HG03064 (cell line): ENCODE data around the gene SCAMP1.
"Not testable (repeated sequence)": the region's sequence is repeated elsewhere in the genome, so short reads cannot be mapped to it uniquely, and the experiment has no call there.

Experiments used
- ATAC-seq: cut with Tn5 transposase; IDR thresholded peaks from one replicate; pipeline ENCODE4 v1.9.1; 2021; ENCODE audit warnings: low read depth; ENCODE audit not compliant: unreplicated experiment

Gene SCAMP1

GRCh38 chr5:78419396-78419795 is 59.0 kb downstream of the SCAMP1 start:
- ATAC-seq = no peak

GRCh38 chr5:78420548-78420947 is 60.1 kb downstream of the SCAMP1 start:
- ATAC-seq = no peak

GRCh38 chr5:78424665-78425064 is 64.2 kb downstream of the SCAMP1 start:
- ATAC-seq = no peak

GRCh38 chr5:78429332-78429980 is 69.0 kb downstream of the SCAMP1 start:
- no peak for ATAC-seq

- no peak for ATAC-seq
Observed at GRCh38 chr5:78430866-78431265, 70.4 kb downstream of the SCAMP1 start.

- ATAC-seq = no peak
Observed at GRCh38 chr5:78433972-78434371, 73.6 kb downstream of the SCAMP1 start.

- no peak for ATAC-seq
Observed at GRCh38 chr5:78447775-78448424, 87.5 kb downstream of the SCAMP1 start.

GRCh38 chr5:78449103-78449502 is 88.7 kb downstream of the SCAMP1 start:
- ATAC-seq = no peak

- not testable (repeated sequence) for ATAC-seq
Observed at GRCh38 chr5:78457507-78457906, 97.1 kb downstream of the SCAMP1 start.

GRCh38 chr5:78458843-78459242 is 98.4 kb downstream of the SCAMP1 start:
- ATAC-seq = no peak

GRCh38 chr5:78467140-78467539 is 106.7 kb downstream of the SCAMP1 start:
- ATAC-seq = no peak

GRCh38 chr5:78467752-78468357 is 107.4 kb downstream of the SCAMP1 start:
- no peak for ATAC-seq

GRCh38 chr5:78471896-78472295 is 111.5 kb downstream of the SCAMP1 start:
- no peak for ATAC-seq

GRCh38 chr5:78472469-78473106 is 112.2 kb downstream of the SCAMP1 start:
- no peak for ATAC-seq

GRCh38 chr5:78473751-78474150 is 113.3 kb downstream of the SCAMP1 start:
- ATAC-seq = no peak

- no peak for ATAC-seq
Observed at GRCh38 chr5:78475370-78475769, 115.0 kb downstream of the SCAMP1 start.

- no peak for ATAC-seq
Observed at GRCh38 chr5:78476795-78477194, 116.4 kb downstream of the SCAMP1 start.

- no peak for ATAC-seq
Observed at GRCh38 chr5:78482948-78483347, 122.5 kb downstream of the SCAMP1 start.

GRCh38 chr5:78483809-78484521 is 123.5 kb downstream of the SCAMP1 start:
- peak; percentile 79 for ATAC-seq

GRCh38 chr5:78486218-78486617 is 125.8 kb downstream of the SCAMP1 start:
- ATAC-seq = no peak

- ATAC-seq = no peak
Observed at GRCh38 chr5:78487846-78488245, 127.4 kb downstream of the SCAMP1 start.
